Sigmoid colon (tissue), 7 donors: ENCODE measurements around the gene ENHO. TPM values are rescaled to one million over a fixed set of nuclear protein-coding genes. Genes with fewer than 3 reads are reported as not detected.

Experiments used
- DNase-seq: peaks from one replicate; pipeline ENCODE4 v3.0.0-alpha.2; 2019
- H3K27ac ChIP-seq, 4 donors: fragments of 200-600 bp; sonication (generic); one replicate each; pipeline ENCODE4 v1.5.1; 2016 to 2019; ENCODE audit warnings: mild to moderate bottlenecking in 1 of 4
- H3K27me3 ChIP-seq, 3 donors: fragments of 200-600 bp; sonication (generic); one replicate each; pipeline ENCODE4 v1.5.1; 2019; ENCODE audit warnings: mild to moderate bottlenecking in 1 of 3
- H3K36me3 ChIP-seq, 4 donors: fragments of 200-600 bp; sonication (generic); one replicate each; pipeline ENCODE4 v1.5.1; 2016 to 2019
- H3K4me1 ChIP-seq, 4 donors: fragments of 200-600 bp; sonication (generic); one replicate each; pipeline ENCODE4 v1.5.1; 2017 to 2019
- H3K4me3 ChIP-seq, 4 donors: fragments of 200-600 bp; sonication (generic); one replicate each; pipeline ENCODE4 v1.5.1; 2017 to 2019; ENCODE audit warnings: mild to moderate bottlenecking in 2 of 4, moderate library complexity in 1 of 4
- H3K9me3 ChIP-seq, 4 donors: fragments of 200-600 bp in 3 of 4; sonication (generic) in 3 of 4; one replicate each; pipeline versions ENCODE4 v1.5.1 to v1.6.1; 2013 to 2019
- CTCF ChIP-seq, 4 experiments: fragments of 450-650 bp in 3 of 4; fragments of 200-600 bp in 1 of 4; IDR thresholded peaks; one replicate each; pipeline ENCODE4 v1.5.1; 2016 to 2019; ENCODE audit warnings: antibody characterized with exemption in 4 of 4, mild to moderate bottlenecking in 3 of 4, moderate library complexity in 2 of 4
- EP300 ChIP-seq, 4 donors: sonication (generic); formaldehyde crosslinking; IDR thresholded peaks; one replicate each; pipeline ENCODE4 v1.6.1; 2017; ENCODE audit warnings: antibody characterized with exemption in 4 of 4
- POLR2A ChIP-seq, 2 donors: fragments of 450-650 bp; IDR thresholded peaks; one replicate each; pipeline ENCODE4 v1.6.1; 2016; ENCODE audit warnings: antibody characterized with exemption in 2 of 2, mild to moderate bottlenecking in 2 of 2, moderate library complexity in 2 of 2
- POLR2AphosphoS5 ChIP-seq, 4 donors: sonication (generic); formaldehyde crosslinking; IDR thresholded peaks; one replicate each; pipeline ENCODE4 v1.6.1; 2017; ENCODE audit warnings: antibody characterized with exemption in 4 of 4
- WGBS, 2 donors: extraction: QIAGEN DNeasy Blood & Tissue Kit; methylation state at CpG; one replicate each; pipeline ENCODE4 v1.1.7; 2013; 5-methylcytosine and 5-hydroxymethylcytosine counted together
- intact Hi-C: fragments of 100-400 bp; cut with DNase I; formaldehyde crosslinking; loops from one replicate; pipeline ENCODE4 v1.15.1; 2023
- polyA plus RNA-seq, 3 donors: library from polyadenylated mRNA; stranded (reverse); fragments of 200-250 nt; gene quantifications; one replicate each; pipeline ENCODE4 v1.2.3, GENCODE V29; 2013
- total RNA-seq, 4 donors: library from RNA; depleted of rRNA; stranded (reverse); fragments of >200 nt; gene quantifications; one replicate each; pipeline ENCODE4 v1.1.0, GENCODE V29; 2016
- donor health status: healthy with polysubstance abuse.
- donor health status: Bipolar disorder and iron deficiency.
- donor health status: healthy.

The ENHO gene
- total and polyA plus RNA-seq, 7 donors = 1.9 to 7.4 (median 4.3) TPM; not detected in 3

DNA sequence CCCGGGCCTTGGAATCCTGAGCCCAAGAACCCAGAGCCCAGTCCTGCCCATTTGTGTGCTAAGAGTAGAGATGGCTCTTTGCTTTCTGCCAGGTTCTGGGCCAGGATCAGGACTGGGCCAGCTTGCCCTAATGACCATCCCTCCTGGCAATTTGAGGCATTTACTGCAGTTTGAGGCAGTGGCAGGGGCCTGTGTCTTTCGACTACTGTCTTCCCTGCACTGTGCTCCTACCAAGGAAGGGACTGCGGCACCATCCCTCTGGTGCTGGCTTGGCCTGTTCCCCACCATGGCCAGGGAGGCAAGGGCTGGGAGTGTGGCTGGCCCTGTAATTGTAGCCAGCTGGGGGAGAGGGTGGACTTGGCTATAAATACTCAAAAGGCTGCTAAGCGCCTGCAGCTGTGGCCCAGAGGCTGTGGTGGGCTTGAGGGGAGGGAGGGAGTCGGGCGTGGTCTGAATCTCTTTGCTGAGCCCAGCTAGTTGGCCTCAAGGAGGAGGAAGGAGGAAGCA lies 4.6 kb downstream of the ENHO start:
- Histone ChIP-seq H3K9me3 (no peaks in the 10 kb centered on the region), H3K27ac (no peak overlapping the region), H3K27me3 (no peaks in the 10 kb centered on the region), H3K4me3 (no peak overlapping the region), H3K36me3 (no peaks in the 10 kb centered on the region), H3K4me1 (peaks cover 0 to 7% (median 4%) of the 10 kb centered on the region in 4 donors)
- intact Hi-C loops = no loop called here
- DNase-seq = peak; percentile 47
- TF ChIP-seq POLR2A (IDR thresholded peaks at IDR 0.05) = no peak
- 75 to 84% methylated on average over 6 of the region's 6 CpGs for WGBS, 2 donors

DNA sequence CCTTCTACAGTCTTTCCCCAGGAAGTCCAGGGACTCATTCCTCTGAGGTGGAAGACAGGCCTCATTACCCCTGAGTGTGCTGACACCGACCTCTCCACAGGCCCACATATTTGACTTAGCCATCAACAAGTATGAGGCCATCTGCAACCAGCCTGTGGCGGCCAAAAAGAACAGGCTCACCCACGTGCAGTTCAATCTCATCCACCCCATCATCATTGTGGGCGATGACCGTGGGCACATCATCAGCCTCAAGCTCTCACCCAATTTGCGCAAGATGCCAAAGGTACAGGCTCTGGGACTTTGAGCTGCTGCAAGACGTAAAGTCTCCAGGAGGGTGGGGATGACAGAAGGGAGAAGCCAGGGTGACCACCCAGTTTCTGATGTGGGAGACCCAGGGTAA lies 5.6 kb downstream of the ENHO start:
- peak; percentile 46 for DNase-seq
- peaks cover 0 to 2% (median 0%) of the 10 kb centered on the region in 4 donors for H3K4me1 ChIP-seq
- H3K9me3 ChIP-seq = no peaks in the 10 kb centered on the region
- no peak overlapping the region for H3K4me3 ChIP-seq
- TF ChIP-seq POLR2AphosphoS5 (IDR thresholded peaks at IDR 0.05) = no peak
- no peak for TF ChIP-seq CTCF (IDR thresholded peaks at IDR 0.05)
- TF ChIP-seq EP300 (IDR thresholded peaks at IDR 0.05) = no peak
- TF ChIP-seq POLR2A (IDR thresholded peaks at IDR 0.05) = no peak
- no peaks in the 10 kb centered on the region for H3K36me3 ChIP-seq
- no peaks in the 10 kb centered on the region for H3K27me3 ChIP-seq
- no peak overlapping the region for H3K27ac ChIP-seq
- intact Hi-C loops = no loop called here
- WGBS, 2 donors = 89 to 90% methylated on average over 7 of the region's 7 CpGs

GRCh38 chr9:34515959-34516358 lies 6.8 kb downstream of the ENHO start:
- DNase-seq = peak; percentile 9
- TF ChIP-seq EP300 (IDR thresholded peaks at IDR 0.05) = no peak
- no peak for TF ChIP-seq POLR2AphosphoS5 (IDR thresholded peaks at IDR 0.05)
- TF ChIP-seq CTCF (IDR thresholded peaks at IDR 0.05) = no peak
- no peak for TF ChIP-seq POLR2A (IDR thresholded peaks at IDR 0.05)
- Histone ChIP-seq H3K27ac (no peak overlapping the region), H3K27me3 (no peaks in the 10 kb centered on the region), H3K4me3 (no peak overlapping the region), H3K9me3 (no peaks in the 10 kb centered on the region), H3K4me1 (no peaks in the 10 kb centered on the region), H3K36me3 (no peaks in the 10 kb centered on the region)
- WGBS, 2 donors = 90 to 93% methylated on average over 3 of the region's 3 CpGs
- intact Hi-C loops = no loop called here

DNA sequence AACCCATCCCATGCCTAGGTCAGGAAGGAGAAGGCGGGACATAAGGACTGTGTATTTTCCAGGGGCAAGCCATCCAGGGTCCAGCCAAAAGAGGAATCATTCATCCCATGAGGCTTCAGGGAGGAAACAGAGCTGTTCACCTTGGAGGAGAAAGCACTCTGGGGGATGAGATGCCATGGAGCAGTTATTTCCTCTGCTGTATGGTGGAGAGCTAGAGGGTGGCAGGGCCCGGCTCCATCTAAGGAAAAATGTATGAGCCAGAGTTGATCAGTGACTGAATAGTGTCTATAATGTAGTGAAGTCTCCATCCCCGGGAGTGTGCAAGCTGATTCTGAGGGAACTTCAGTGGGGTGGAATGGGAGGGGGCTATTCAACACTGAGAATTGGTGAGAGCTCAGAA lies 8.0 kb downstream of the ENHO start:
- no peaks in the 10 kb centered on the region for H3K27me3 ChIP-seq
- no peaks in the 10 kb centered on the region for H3K36me3 ChIP-seq
- no peaks in the 10 kb centered on the region for H3K4me1 ChIP-seq
- H3K27ac ChIP-seq = no peak overlapping the region
- intact Hi-C loops = no loop called here
- TF ChIP-seq EP300 (IDR thresholded peaks at IDR 0.05) = no peak
- no peak for TF ChIP-seq CTCF (IDR thresholded peaks at IDR 0.05)
- TF ChIP-seq POLR2A (IDR thresholded peaks at IDR 0.05) = no peak
- no peak for TF ChIP-seq POLR2AphosphoS5 (IDR thresholded peaks at IDR 0.05)
- H3K4me3 ChIP-seq = no peak overlapping the region
- peak; percentile 8 for DNase-seq
- WGBS, 2 donors = 94 to 95% methylated on average over 3 of the region's 3 CpGs
- H3K9me3 ChIP-seq = no peaks in the 10 kb centered on the region

DNA sequence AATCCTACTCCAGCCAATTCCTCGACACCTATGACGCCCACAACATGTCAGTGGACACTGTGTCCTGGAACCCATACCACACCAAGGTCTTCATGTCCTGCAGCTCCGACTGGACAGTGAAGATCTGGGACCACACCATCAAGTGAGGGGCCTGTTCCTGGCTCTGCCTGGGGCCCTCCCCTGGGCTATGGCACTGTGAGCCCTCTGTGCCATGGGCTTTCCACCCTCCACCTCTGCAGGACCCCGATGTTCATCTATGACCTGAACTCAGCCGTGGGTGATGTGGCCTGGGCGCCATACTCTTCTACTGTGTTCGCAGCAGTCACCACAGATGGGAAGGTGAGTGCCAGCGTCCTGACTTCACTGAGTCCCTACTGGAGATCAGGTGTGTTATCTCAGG lies 8.4 kb downstream of the ENHO start:
- no peaks in the 10 kb centered on the region for H3K4me1 ChIP-seq
- no peak overlapping the region for H3K4me3 ChIP-seq
- no peak overlapping the region for H3K27ac ChIP-seq
- no peak for TF ChIP-seq CTCF (IDR thresholded peaks at IDR 0.05)
- TF ChIP-seq POLR2A (IDR thresholded peaks at IDR 0.05) = no peak
- no peak for TF ChIP-seq EP300 (IDR thresholded peaks at IDR 0.05)
- TF ChIP-seq POLR2AphosphoS5 (IDR thresholded peaks at IDR 0.05) = no peak
- DNase-seq = peak; percentile 39
- no peaks in the 10 kb centered on the region for H3K36me3 ChIP-seq
- 90 to 96% methylated on average over 8 of the region's 8 CpGs for WGBS, 2 donors
- no peaks in the 10 kb centered on the region for H3K27me3 ChIP-seq
- intact Hi-C loops = no loop called here
- no peaks in the 10 kb centered on the region for H3K9me3 ChIP-seq
